Skin of body (tissue), 2 donors: ENCODE measurements around the gene RAB3GAP1. TPM values are rescaled to one million over a fixed set of nuclear protein-coding genes. Genes with fewer than 3 reads are reported as not detected.

Experiments
- DNase-seq: peaks from one replicate; lab custom pipeline; 2025; lab: John Stamatoyannopoulos, UW
- total RNA-seq: library from RNA; depleted of rRNA; stranded (reverse); fragments of >200 nt; gene quantifications from one replicate; pipeline ENCODE4 v1.2.3, GENCODE V29; 2014

RAB3GAP1 gene
- total RNA-seq, 1 donor from 2014 or later, result 60.8 TPM

DNA sequence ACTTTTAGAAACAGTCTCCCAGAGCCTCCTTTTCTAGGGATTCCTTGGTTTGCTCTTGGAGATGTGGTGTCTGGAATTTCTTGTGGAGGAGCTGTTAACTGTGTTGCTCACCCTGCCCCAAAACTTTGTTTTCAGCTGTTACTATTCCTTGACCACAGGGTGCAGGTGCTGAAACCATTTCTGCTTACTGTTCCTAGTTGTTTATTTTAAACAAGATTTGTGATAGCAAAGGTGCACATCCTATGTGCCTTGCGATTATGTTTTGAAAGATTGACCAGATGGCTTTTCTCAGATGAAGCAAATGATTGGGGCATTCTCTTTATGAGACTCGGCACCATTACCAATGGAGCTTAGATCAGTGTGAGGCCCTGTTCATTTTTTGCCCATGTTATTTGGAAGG, 111.2 kb downstream of the RAB3GAP1 start:
- DNase-seq, result no peak

DNA sequence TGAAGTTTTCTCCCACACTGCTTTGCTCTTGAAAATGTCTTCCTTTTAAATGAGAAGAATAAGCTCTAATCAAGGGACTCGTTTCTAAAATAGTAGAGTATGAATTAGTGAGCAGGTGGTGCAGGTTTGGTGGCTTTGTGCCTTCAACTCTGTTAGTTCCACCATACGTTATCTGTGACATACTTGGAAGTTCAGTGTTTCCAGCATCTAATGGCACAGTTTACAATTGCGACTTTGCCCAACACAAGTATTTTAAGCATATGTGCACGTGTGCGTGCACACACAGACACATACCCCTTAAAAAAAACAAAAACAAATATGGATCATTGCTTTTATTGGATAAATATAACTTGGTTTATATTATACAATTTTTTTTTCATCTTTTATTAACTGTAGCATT, 111.8 kb downstream of the RAB3GAP1 start:
- DNase-seq, result no peak

DNA sequence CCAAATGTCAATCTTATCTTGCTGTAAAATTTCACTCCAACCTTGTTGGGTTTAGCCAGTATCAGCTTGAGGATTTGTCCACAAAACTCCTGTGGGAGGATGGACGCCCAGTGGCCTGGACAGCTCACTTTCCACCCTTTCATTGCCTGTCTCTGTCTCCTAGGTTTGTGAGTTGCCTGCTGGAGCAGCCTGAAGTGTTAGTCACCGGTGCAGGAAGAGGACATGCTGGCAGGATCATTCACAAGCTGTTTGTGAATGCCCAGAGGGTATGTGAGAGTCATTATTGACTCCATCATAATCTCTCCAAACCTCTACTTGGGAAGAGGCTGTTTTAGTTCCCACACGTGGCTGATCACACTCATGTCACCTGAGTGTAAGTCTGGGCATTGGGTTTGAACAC, 112.3 kb downstream of the RAB3GAP1 start:
- DNase-seq, result no peak

DNA sequence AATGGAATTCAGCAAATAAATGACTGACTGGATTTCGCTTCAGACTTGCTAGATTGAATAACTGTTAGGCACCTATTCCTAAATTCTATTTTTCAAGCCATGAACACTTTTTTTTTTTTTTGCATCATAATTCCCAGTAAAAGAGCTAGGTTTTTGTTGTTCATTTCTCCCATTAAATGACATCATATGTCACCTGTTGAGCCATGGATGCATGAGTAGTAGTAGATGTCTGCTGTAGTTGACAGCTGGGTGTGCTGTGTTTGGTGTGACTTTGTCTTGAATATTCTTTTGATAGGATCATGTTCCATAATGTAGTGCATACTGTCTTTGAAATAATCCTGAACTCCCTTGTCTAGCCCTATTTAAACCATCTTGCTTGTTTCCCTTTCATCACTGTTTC, 115.2 kb downstream of the RAB3GAP1 start:
- no peak for DNase-seq

DNA sequence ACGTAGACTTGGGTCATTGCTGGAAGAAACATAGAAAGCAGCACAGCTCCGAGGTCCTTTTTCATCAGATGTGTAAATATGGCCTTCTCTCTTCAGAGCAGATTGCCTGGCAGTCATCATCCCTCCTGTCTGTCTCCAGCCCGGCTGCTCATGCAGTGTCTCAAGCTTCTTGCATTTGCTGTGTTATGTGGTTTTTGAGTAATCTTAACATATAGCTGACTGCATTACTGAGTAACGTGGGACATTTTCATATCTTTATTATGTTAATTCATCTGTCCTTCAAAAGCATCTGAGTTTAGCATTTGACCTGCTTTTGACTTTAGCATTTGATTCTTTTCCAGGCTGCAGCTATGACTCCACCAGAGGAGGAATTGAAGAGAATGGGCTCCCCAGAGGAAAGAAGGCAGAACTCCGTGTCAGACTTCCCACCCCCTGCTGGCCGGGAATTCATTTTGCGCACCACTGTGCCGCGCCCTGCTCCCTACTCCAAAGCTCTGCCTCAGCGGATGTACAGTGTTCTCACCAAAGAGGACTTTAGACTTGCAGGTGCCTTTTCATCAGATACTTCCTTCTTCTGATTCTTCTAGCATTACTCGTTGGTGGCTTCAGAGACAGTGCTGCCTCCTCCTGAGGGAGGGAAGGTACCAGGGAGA, 116.2 kb downstream of the RAB3GAP1 start:
- no peak for DNase-seq

DNA sequence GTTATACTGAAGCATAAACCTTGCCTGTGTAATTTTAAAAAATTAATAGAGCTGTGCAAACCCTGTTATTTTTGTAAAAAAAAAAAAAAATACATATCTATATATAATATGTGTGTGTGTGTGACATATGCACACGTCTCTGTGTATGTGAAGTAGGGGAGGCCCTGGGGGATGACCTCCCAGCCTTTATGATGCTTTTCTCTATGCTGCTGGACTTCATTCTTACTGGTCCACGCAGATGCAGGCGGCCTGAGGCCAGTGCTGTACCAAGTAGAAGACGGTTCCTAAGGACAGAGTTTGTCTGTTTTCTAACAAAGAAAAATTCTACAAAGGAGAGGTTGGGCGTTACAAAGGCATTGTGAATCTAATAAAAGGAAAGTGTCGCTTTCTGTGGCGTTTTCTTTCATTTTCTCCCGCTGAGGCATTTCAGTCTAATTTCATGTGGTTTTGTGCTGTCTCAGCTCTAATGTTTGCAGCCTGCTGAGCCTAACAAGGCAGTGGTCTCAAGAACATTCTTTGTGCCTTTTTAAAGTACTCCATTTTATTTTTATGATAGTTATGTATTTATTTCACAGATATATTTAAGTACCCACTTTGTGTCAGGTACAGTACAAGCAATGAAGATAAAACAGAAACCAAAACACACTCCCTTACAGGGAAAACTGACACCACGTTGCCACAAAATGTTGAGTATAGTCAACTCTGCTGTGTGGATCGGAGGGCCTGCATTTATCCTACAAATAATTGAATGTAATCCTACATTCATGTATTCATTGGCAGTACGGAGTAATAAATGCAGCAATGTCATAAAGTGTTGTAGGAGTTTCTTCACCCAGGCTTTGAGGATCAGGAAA, 118.0 kb downstream of the RAB3GAP1 start:
- no peak for DNase-seq

DNA sequence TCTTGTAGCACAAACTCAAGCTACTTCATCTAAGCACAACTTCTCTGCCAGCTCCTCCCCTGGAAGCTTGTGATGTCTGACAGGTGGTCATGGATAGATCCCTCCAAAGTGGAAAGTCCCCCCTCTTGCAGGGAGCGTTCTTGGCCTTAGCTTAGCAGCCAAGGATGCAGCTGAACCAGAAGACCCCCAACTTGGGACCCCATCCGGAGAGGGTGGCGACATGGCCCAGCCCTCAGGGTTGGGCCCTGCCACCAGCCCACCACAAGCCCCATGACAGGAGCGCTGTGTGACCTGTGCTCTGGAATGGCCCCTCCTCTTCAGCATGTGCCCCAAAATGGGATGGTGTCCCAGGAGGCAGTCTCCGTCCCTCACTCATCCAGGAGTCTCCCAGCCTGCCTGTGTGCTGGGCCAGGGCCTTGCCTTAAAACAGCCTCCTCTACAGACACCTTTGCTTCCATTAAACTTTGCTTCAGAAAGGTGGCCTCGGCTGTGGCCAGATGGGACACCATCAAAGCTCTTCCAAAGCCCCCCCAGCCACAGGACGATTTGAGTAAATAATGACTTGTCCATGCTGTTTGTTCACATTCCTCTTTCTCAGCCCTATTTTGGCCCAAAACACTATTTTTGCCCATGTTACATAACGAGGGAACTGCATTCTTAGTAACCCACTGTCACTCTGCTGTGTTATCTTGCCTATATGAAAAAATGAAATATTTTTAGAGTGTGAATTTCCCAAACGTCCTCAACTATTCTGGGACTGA, 122.1 kb downstream of the RAB3GAP1 start:
- DNase-seq, result no peak

DNA sequence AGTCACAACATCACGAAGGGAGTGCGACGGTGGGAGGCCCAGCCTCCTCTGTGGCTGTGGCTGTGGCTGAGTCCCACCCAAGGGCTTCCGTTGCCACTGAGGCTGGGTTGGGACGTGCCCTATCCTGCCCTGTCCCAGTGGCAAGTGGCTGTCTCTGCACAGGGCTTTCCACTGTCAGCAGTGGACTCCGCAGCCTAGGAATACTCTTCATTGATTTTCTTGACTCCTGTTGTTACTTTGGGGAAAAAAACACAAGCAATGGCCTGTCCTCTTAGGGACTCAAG, 122.7 kb downstream of the RAB3GAP1 start:
- DNase-seq, result no peak

DNA sequence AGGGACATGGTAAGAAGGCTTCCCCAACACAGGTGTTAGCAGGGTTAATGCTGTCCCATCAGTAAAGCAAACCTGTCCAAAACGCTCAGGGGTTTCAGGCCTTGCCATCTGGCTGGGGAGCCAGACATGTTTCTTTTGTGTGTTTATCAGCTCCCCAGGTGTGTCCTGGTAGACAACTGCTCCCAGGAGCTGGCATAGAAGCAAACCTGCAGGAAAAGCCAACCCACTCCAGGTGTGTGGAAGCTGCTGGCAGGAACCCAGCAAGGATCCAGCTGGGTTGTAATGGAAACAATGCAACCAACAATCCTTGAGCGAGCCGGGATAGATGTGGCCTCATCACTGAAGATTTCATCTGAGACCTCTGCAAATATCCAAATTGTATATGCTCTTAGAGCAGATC, 123.1 kb downstream of the RAB3GAP1 start:
- no peak for DNase-seq

DNA sequence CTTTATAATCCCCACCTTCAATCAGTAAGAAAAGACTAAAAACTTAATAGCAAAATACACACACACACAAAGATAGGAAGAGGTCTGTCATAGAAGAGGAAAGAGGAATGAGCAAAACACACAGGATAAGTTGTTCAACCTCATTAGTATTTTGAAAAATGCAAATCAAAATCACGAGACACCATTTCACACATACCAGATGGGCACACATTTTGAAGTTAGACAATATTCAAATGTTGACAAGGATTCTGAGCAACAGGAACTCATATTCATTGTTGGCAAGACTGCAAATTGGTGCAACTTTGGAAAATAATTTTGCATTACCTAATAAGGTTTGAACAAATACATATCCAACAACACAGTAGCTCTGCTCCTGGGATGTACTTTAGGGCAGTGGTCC, 127.6 kb downstream of the RAB3GAP1 start:
- no peak for DNase-seq

DNA sequence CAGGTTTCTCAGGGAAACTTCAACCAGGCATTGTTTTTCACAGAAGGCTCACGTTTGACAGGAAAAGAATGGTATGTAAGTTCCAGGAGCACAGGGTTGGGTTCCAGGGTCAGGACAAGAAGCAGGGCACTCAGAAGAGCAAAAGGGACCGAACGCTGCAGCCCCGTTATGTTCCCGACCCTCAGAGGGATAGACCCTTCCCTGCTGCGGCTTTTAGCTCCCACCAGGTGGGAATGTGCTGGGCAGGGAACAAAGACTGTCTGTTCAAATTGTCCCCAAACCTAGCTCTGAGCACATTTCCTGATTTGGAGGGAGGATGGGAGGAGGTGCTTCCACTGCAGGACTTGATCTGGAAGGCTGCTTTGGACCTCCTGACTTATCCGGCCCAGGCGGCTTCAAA, 130.1 kb downstream of the RAB3GAP1 start:
- DNase-seq, result no peak

DNA sequence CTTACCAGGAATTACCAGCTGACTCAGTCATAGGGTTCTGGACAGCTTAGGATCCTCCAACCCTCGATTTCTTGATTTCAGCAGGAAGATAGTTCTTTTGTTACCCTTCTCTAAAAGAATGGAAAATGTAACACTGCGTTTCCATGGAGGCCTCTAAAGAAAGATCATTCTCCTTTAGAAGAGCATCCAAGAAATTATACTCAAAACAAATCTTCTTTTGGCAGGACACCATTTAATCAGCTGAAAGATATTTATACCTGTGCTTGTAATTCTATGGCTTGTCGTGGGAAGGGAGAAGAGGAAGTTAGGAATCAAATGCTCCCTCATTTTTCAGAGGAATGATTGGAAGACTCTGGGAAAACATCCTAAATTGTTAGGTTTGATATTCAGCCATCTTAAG, 130.5 kb downstream of the RAB3GAP1 start:
- DNase-seq, result no peak

DNA sequence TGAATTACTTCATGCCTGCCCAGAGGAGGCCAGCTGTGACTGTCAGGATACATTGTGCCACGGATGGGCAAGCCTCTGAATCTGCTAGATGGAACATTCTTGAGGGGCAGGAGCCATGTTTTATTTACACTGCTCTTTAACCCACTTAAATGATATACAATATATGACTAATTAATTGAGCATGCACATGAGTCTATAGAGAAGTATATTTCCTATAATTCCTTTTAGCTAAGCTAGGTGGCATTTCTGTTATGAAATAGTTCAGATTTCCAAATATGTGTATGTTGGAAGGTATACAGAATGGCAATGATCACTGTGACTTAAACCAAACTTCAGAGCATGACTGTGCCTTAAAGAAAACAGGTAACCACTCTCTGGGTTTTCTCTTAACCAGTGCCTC, 131.7 kb downstream of the RAB3GAP1 start:
- no peak for DNase-seq

DNA sequence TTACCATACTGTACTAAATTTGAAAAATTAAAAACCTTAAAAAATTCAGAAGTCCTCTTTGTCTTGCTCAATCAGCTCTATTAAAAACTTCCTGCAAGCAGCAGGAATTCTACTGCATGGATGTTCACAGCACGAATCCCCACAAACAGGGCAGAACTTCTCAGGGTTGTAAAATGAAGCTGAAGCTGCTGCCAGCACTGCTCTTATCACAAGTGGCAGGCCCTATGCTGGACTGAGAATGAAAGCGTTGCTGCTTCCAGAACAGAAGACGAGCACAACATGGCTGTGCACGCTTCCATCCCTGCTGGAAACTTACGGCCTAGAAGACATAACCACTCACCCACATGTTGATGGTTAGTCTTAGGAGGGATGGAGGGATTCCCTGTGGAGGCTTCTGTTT, 134.0 kb downstream of the RAB3GAP1 start:
- DNase-seq, result no peak

DNA sequence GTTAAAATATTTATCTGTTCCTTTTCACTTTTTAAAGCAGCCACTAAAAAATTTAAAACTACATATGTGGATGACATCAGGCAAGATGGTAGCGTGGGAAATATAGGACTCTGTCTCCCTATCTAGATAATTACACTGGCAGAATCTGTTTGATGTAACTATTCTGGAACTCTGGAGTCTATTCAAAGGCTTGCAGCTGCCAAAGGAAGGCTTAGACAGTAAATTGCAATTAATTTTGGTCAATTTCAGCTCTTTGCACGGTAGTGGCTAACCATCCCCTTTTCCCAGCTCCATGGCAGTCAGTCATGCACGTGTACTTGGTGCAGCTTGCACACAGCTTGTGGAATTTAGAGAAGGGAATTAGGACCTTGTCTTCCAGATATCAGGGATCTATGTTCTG, 135.2 kb downstream of the RAB3GAP1 start:
- no peak for DNase-seq

DNA sequence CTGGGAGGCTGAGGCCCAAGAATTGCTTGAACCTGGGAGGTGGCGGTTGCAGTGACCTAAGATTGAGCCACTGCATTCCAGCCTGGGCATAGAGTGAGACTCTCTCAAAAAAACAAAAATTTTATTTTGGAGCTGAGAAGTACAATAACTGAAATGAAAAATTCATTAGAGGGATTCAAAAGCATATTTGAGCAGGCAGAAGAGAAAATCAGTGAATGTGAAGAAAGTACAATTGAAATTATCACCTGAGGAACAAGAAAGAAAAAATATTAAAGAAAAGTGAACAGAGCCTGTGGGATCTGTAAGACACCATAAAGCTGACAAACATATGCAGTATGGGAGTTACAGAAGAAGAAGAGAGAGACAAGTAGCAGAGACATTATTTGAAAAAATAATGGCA, 137.1 kb downstream of the RAB3GAP1 start:
- DNase-seq, result no peak

DNA sequence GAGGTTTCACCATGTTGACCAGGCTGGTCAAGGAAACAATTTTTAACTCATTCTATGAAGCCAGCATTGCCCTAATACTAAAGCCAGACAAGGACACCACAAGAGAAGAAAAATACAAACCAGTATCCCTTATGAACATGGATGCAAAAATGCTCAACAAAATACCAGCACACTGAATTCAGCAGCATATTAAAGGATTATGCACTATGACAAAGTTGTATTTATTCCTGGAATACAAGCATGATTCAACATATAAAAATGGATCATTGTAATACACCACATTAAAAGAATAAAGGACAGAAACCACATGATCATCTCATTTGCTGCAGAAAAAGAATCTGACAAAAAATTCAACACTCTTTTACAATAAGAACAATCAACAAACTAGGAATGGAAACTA, 138.7 kb downstream of the RAB3GAP1 start:
- no peak for DNase-seq

DNA sequence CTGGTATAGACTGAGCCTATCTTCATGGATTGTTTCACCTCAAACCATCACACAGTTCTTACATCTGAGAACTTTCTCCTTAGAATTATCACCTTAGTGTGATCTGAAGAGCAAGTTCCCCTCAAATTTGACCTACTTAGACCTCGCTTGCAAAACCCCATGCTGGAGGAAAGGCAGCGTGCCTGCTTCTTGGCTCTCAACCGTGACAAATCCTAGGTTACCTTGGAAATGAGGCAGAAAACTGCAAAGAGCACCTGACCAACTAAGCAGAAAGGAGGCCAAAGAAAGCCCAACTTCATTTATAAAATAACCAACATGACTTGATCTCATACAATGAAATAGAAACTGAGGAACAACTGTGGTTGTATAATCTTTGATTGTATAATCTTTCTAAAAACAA, 146.4 kb downstream of the RAB3GAP1 start:
- no peak for DNase-seq

DNA sequence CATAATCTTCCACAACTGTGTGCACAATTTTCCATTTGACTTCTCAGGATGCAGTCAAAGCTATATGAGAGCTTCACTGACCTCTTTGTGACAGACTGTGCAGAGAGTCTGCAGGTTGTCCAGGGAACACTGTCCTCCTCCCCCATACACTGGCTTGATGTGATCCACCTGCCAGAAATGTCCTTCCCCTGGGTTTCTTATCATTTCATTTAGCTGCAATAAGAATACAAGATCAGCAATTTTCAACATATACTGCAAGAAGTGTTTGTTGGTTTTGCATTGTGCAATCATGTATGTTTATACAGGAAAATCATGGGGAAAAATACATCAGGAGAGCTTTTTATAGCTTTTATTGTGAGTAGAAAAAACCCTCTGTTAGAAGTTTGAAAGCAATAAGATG, 150.7 kb downstream of the RAB3GAP1 start:
- DNase-seq, result no peak

DNA sequence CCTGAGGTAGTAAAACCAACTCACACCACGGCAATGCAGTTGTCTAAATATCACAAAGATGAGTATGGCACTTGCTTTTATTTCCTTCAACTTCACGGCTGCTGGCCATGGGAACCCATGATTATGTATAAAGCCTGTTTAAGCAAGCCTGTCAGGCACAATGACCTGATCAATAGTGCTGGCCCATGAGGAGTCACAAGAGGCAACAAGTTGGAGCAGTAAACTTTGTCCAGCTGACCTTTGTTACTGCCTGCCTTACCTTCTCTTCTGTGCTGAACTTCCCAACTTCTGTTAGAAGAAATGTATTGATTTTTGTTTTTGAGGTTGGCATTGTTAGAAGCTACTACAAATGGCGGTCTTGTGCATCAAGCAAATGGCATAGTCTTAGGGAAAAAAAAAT, 151.9 kb downstream of the RAB3GAP1 start:
- no peak for DNase-seq

DNA sequence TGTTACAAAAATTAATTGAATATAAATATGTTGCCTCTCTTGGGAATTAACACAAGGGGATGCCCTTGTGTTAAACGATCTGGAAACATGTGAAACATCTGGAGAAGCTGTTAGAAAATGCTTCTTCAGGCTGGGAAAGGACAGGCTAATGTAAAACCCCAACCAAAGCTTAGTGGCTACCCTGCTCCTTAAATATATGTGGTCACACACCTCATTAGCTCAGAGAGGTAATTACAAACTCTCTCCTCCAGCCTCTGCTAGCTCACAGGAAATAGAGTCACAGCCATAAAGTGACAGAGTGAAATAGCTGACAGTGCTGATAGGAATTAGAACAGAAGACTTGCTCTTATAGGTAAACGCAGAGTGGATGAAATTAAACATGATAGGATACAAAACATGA, 155.9 kb downstream of the RAB3GAP1 start:
- no peak for DNase-seq

DNA sequence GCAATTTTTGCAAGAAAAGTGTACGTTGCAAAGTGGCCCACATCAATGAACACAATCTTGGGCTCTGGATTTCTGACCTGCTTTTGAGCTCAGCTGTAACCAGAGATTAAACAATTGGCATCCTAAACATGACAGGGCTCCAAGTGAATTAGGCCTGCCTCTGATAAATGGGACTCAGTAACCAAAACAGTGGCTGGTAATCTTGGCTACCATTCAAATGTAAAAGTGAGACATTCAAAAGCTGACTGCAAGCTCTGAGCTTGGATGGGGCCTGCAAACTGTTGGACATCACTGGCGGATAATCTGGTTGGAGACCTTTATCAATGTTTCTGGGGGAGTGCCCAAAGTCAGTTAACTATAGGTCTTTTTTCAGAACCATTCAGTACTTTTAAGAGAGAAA, 160.7 kb downstream of the RAB3GAP1 start:
- DNase-seq, result no peak

DNA sequence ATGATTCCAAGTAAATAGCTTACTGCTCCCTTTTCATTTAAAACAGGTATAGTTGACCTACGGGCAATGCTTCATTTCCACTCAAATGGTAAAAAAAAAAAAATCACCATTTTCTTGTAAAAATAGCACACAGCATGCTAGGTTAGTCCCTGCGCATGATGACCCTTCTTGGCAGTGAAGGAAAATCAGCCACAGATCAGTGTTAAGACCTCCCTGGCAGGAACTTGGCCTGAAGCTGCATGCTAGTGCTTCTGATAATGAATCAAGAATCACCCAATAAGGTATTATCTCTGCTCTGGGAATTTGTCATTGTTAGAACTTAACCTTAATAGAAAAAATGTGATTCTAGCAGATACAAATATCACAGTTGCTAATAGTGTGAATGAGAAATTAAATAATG, 166.3 kb downstream of the RAB3GAP1 start:
- no peak for DNase-seq
